Retinal pigment epithelial cell (primary cell): ENCODE results near the gene SETD1A.

ENCODE experiments used
- DNase-seq: peaks from one replicate; pipeline ENCODE4 v3.0.0-alpha.2; 2010; ENCODE audit warnings: low read depth
- H3K4me3 ChIP-seq: 2 replicates; pipeline ENCODE4 v1.5.1; 2011; ENCODE audit warnings: mild to moderate bottlenecking, low read length, control low read depth, moderate library complexity
- TF ChIP-seq, protein P1 (sequence below): conservative IDR thresholded peaks from 2 replicates; pipeline ENCODE4 v1.5.1; 2011; ENCODE audit warnings: low read depth, low read length, control low read depth, inconsistent platforms

SETD1A gene

DNA sequence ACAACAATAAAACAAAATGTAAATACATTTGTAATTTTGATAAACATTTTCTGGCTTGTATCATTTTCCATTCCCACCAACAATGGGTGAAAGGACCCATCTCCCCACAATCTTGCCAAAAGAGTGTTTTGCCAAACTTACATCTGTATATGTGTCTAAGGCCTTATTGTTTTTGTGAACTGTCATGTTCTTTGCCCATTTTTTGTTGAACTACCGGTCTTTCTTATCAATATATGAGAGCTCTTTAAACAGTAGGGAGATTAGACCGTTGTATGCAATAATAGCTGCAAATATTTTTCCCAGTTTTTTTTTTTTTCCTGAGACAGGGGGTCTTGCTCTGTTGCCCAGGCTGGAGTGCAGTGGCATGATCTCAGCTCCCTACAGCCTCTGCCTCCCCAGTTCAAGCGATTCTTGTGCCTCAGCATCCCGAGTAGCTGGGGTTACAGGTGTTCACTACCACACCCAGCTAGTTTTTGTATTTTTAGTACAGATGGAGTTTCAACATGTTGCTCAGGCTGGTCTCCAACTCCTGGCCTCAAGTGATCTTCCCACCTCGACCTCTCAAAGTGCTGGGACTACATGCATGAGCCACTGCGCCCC is 66.2 kb downstream of the SETD1A start:
- no peak overlapping the region for H3K4me3 ChIP-seq
- TF ChIP-seq, protein P1, sequence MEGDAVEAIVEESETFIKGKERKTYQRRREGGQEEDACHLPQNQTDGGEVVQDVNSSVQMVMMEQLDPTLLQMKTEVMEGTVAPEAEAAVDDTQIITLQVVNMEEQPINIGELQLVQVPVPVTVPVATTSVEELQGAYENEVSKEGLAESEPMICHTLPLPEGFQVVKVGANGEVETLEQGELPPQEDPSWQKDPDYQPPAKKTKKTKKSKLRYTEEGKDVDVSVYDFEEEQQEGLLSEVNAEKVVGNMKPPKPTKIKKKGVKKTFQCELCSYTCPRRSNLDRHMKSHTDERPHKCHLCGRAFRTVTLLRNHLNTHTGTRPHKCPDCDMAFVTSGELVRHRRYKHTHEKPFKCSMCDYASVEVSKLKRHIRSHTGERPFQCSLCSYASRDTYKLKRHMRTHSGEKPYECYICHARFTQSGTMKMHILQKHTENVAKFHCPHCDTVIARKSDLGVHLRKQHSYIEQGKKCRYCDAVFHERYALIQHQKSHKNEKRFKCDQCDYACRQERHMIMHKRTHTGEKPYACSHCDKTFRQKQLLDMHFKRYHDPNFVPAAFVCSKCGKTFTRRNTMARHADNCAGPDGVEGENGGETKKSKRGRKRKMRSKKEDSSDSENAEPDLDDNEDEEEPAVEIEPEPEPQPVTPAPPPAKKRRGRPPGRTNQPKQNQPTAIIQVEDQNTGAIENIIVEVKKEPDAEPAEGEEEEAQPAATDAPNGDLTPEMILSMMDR, result no peak
- DNase-seq, result no peak

DNA sequence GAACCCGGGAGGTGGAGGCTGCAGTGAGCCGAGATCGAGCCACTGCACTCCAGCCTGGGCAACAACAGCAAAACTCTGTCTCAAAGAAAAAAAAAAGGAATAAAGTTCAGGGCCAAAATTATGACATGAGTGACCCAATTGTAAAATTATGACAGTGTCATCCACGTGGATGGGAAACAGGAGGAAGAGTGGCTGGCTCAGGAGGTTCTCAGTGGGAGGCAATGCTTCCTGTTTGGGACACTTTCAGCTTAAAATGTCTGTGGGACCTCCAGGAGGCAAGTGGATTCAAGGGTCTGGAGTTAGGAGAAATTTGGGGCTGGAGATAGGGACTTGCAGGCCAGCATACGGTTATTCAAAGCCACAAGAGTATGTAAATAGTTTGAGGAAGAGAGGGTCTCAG is 67.8 kb downstream of the SETD1A start:
- TF ChIP-seq, protein P1, result no peak
- H3K4me3 ChIP-seq, result no peak overlapping the region
- DNase-seq, result no peak

DNA sequence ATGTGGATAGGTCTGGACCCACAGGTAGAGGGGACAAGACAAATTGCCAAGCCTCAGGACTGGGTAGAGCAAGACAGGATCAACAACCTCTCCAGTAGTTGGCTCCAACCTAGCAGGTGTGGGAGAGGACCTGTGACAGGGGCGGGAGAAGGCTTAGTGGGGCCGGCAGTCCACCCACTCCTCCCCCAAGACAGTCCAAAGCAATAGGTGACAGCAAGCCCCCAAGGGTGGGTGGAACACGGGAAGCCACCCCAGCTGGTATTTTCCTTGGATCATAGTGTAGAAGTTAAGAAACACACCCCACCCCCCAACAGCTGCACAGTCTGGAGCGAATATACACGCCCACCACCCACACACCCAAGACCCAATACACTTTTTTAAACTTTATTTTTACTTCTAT is 71.7 kb downstream of the SETD1A start:
- no peak for DNase-seq
- TF ChIP-seq, protein P1, result no peak
- no peak overlapping the region for H3K4me3 ChIP-seq

DNA sequence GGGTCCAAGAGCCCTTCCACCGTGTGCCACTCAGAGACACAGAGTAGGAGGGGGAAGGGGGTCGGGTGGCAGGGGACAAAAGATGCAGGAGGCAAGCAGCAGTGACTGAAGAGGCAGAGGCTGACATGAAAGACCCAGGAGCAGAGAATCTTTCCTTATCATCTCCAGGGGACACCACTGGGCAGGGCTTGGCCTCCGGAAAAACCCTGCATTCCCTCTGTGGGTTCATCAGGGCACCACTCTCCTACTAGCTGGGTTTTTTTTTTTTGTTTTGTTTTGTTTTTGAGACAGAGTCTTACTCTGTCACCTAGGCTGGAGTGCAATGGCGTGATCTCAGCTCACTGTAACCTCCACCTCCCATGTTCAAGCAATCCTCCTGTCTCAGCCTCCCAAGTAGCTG is 73.7 kb downstream of the SETD1A start:
- H3K4me3 ChIP-seq, result no peak overlapping the region
- TF ChIP-seq, protein P1, result no peak

DNA sequence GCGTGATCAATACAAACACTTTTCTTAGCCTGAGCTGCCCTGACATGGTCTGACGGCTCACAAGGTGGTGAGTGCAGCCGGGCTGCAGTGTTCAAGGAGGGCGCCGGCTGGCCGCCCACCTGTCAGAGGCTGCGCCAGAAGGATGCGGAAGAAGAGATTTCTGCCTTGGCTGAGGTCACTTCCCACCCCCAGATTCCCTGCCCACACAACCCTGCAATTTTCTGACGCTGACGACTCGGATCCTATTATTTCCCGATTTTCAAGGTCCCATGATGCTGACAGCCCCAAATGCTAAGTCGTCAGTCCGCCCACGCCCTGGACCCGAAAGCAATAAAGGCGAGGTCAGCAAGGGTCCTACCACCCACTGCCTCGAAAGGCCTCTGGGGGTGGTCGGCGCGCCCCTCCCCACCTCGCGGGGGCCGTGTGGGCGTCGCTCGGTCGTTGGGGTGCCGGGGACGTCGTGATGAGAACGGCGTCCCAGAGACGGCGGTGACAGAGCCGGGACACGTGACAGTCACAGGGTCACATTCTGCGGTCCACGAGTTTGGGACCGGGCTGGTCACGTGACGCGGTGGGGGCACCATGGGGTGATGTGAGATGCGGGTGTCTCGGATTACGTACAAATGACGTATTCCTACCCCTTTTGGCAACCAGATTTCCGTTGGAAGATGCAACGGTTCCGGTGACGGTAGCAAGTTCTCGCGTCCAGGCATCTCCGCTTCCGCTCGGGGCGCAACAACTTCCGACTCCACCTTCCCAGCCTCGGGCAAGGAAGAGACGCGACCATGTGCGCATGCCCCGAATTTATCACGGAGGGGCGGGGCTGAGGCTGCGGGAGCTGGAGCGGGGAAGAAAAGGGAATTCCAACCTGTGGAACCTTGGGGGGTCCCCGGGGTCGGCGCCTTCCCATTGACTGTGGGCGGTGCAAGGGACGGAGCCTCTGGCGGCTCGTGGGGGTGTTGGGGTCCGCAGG is 75.5 kb downstream of the SETD1A start, which contains the start of gene STX4:
TSS of gene STX4 (plus strand) at position 823 of the 973 bp plus-strand sequence. CDS start 248 bp downstream, outside the sequence.
- peak within 1 kb of the TSS; percentile 99 for H3K4me3 ChIP-seq
- peak; percentile 92 for DNase-seq
- TF ChIP-seq, protein P1, result no peak

More for the DNA sequence above, 73.7 kb downstream of the SETD1A start:
- DNase-seq, result no peak

DNA sequence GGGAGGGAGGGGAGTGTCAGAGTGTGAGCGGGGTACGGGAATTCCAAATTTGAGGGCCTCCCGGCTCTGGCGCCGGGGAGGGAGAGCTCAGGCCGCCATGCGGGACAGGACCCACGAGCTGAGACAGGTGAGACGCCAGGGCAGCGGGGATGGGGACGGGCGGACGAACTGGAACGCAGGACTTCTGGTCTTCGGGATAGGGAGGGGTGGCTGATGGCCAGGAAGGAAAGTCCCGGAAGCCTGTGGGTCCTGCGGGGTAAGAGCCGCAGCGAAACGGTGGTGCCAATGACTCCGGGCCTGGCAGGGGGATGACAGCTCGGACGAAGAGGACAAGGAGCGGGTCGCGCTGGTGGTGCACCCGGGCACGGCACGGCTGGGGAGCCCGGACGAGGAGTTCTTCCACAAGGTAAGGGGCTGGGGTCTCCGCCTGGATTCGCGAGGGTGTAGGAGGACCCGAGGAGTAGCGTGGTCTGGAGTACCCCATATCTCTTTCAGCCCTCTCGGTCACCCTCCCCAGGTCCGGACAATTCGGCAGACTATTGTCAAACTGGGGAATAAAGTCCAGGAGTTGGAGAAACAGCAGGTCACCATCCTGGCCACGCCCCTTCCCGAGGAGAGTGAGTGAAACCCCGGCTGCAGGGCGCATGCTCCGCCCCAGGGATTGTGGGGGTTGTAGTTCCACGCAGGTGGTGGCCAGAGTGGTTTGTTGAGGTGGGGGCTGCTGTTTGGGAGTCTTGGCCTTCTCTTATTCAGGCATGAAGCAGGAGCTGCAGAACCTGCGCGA is 76.3 kb downstream of the SETD1A start:
- H3K4me3 ChIP-seq, result peak overlapping the region; percentile 99
- DNase-seq, result no peak
- TF ChIP-seq, protein P1, result no peak
